ENCODE measurements around the gene MED12L. TPM values are rescaled to one million over a fixed set of nuclear protein-coding genes. Genes with fewer than 3 reads are reported as not detected.

Gene MED12L
- total RNA-seq, 1 donor from 2014 or later, result 0.43 TPM

DNA sequence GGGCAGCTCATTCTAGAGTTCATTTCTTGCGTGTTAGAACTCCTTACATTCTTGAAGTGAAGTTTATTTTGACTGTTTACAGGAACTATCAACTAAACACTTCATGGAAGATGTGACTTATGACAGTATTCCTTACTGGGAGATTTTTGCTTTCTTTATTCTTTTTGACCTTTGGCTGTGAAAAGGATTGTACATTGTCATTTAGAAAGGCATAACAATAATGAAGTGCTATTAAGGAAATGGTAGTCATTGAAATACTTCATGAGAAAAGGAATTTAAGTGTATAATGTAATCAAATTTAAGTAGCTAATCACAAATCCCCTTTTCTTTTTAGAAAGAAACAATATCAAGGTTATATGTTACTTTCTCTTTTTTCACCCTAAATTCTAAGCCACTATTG, 181.6 kb downstream of the MED12L start:
- H3K27ac ChIP-seq, result no peak overlapping the region
- no peaks in the 10 kb centered on the region for H3K27me3 ChIP-seq
- intact Hi-C loops (cut with DNase I), result no loop called here
- H3K36me3 ChIP-seq, result no peaks in the 10 kb centered on the region
- TF ChIP-seq, protein P1, sequence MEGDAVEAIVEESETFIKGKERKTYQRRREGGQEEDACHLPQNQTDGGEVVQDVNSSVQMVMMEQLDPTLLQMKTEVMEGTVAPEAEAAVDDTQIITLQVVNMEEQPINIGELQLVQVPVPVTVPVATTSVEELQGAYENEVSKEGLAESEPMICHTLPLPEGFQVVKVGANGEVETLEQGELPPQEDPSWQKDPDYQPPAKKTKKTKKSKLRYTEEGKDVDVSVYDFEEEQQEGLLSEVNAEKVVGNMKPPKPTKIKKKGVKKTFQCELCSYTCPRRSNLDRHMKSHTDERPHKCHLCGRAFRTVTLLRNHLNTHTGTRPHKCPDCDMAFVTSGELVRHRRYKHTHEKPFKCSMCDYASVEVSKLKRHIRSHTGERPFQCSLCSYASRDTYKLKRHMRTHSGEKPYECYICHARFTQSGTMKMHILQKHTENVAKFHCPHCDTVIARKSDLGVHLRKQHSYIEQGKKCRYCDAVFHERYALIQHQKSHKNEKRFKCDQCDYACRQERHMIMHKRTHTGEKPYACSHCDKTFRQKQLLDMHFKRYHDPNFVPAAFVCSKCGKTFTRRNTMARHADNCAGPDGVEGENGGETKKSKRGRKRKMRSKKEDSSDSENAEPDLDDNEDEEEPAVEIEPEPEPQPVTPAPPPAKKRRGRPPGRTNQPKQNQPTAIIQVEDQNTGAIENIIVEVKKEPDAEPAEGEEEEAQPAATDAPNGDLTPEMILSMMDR (IDR thresholded peaks at IDR 0.05), result no peak
- H3K4me1 ChIP-seq, result no peaks in the 10 kb centered on the region
- no peak for DNase-seq (ENCODE audit: low spot score in 2 of 2)
- H3K4me3 ChIP-seq, result no peak overlapping the region
- H3K9me3 ChIP-seq, result no peaks in the 10 kb centered on the region

DNA sequence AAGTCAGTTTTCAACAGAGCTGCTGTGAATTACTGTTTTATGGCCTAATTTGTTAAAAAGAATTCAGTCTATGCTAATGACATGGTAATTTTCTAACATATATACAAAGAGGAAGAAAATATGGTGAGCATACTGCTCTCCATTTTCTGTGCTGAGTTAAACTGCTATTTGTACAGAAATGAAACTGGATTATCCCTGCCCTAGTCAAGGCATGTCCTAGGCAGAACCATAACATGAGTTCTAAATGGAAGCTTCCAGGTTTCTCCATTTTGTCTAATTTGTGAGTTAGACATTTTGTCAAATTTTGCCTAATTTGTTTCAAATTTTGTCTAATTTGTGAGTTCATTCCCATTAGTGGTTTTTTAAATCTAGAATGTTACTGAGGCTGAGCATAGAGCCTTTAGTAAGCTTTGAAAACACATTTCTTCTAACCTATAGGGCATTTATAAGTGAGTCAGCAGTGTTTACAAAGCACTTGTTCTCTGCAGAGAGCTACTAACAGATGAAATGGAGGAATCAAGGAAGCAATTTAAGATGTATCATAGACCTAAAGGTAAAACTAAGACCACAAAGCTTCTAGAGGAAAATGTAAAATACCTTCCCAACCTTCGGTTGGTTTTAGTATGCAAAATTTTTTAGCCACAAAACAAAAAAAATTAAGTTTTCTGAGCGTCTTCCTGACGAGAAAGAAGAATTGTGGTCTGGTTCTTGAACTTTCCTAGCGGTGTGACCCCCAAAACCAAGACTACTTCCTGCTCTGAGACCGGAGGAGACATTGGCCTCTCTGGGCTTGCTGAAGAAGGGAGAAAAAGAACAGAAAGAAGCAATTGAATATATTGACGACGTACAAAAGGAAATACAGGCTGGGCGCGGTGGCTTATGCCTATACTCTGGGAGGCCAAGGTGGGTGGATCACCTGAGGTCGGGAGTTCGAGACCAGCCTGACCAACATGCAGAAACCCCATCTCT, 183.1 kb downstream of the MED12L start:
- no peak overlapping the region for H3K27ac ChIP-seq
- H3K9me3 ChIP-seq, result no peaks in the 10 kb centered on the region
- H3K27me3 ChIP-seq, result no peaks in the 10 kb centered on the region
- no peaks in the 10 kb centered on the region for H3K36me3 ChIP-seq
- no peak overlapping the region for H3K4me3 ChIP-seq
- TF ChIP-seq, protein P1 (IDR thresholded peaks at IDR 0.05), result no peak
- no peak for DNase-seq (ENCODE audit: low spot score in 2 of 2)
- intact Hi-C loops (cut with DNase I), result no loop called here
- H3K4me1 ChIP-seq, result no peaks in the 10 kb centered on the region

DNA sequence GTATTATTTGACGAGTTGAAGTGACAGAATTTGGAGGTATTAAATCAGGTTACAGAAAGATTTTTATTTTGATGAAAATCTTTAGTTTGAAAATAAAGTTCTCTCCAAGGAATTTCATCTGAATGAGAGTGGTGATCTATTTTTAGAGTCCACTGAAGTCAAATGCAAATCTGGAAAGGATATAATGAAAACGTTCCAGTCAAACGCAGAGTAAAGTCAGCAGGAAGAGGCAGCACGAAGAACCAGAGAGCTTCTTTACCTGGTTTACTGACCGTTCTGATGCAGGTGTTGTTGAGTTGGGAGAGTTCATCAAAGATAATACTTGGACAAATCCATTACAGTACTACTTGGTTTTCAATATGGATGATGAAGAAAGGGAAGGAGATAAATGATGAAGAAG, 184.2 kb downstream of the MED12L start:
- no peaks in the 10 kb centered on the region for H3K27me3 ChIP-seq
- H3K9me3 ChIP-seq, result no peaks in the 10 kb centered on the region
- no peak overlapping the region for H3K4me3 ChIP-seq
- no peak overlapping the region for H3K27ac ChIP-seq
- no peak for DNase-seq (ENCODE audit: low spot score in 2 of 2)
- H3K36me3 ChIP-seq, result no peaks in the 10 kb centered on the region
- no peaks in the 10 kb centered on the region for H3K4me1 ChIP-seq
- TF ChIP-seq, protein P1 (IDR thresholded peaks at IDR 0.05), result no peak
- intact Hi-C loops (cut with DNase I), result no loop called here

DNA sequence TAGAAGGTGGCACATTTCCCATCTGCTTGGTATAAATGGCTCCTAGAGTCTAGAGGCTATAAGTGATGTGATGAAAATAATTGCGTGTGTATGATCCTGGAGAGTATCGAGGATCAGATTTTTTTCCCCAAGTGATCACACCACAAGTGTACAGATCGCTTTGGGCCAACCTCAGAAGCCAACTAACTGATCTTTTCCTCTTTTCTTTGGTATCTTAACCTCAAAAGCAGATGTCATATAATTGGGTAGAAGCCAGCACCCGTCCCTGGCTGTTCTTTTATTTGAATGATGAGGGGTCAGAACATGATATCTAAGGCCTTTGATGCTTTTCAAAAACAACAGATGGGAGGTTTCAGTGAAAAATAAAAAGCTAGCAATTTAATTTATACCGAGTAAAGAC, 189.6 kb downstream of the MED12L start:
- intact Hi-C loops (cut with DNase I), result no loop called here
- no peak for DNase-seq (ENCODE audit: low spot score in 2 of 2)
- no peaks in the 10 kb centered on the region for H3K27me3 ChIP-seq
- no peak overlapping the region for H3K4me3 ChIP-seq
- no peaks in the 10 kb centered on the region for H3K4me1 ChIP-seq
- H3K27ac ChIP-seq, result no peak overlapping the region
- no peaks in the 10 kb centered on the region for H3K36me3 ChIP-seq
- TF ChIP-seq, protein P1 (IDR thresholded peaks at IDR 0.05), result no peak
- H3K9me3 ChIP-seq, result no peaks in the 10 kb centered on the region

DNA sequence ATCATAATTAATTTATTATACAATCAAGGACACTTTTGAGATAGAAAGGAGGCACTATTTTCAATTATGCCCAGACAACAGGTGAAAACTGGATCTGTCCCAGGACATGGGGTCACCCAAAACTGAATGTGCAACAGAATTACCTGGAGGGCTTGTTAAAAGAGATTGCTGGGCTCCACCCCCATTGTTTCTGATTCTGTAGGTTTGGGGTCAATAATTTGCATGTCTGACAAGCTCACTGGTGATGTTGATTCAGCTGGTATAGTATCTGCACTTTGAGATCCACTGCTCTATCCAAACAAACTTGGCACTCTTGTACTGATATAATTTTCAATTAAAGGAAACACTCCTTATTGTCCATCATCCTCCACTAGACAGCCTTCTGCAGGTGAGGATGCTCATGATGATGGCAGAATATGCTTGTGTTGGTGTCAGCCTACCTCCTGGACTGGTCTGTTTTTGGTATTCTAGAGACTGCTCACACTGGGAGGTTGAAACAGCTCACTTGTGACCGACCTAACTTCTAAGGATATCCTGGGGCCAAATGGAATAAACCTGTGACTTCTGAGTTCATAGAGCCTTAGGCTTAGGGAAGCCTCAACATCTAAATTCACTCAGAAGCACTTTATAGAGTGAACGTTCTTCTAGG, 190.7 kb downstream of the MED12L start:
- Histone ChIP-seq H3K27ac (no peak overlapping the region), H3K9me3 (no peaks in the 10 kb centered on the region), H3K4me1 (no peaks in the 10 kb centered on the region), H3K36me3 (no peaks in the 10 kb centered on the region), H3K4me3 (no peak overlapping the region), H3K27me3 (no peaks in the 10 kb centered on the region)
- no peak for DNase-seq (ENCODE audit: low spot score in 2 of 2)
- TF ChIP-seq, protein P1 (IDR thresholded peaks at IDR 0.05), result no peak
- intact Hi-C loops (cut with DNase I), result no loop called here
